Esophagus squamous epithelium (tissue), 5 donors: ENCODE results near the gene FGGY. TPM values are rescaled to one million over a fixed set of nuclear protein-coding genes. Genes with fewer than 3 reads are reported as not detected.

Source experiments
- DNase-seq: peaks from one replicate; lab custom pipeline; 2025; lab: John Stamatoyannopoulos, UW
- H3K27ac ChIP-seq, 4 donors: fragments of 200-600 bp; sonication (generic); one replicate each; pipeline ENCODE4 v1.5.1; 2016 to 2019; ENCODE audit warnings: mild to moderate bottlenecking in 1 of 4
- H3K27me3 ChIP-seq, 4 donors: fragments of 200-600 bp; sonication (generic); 1 replicate in 3 of 4; 2 replicates in 1 of 4; pipeline versions ENCODE4 v1.5.1 to v1.6.0; 2017 to 2021; ENCODE audit warnings: antibody characterized with exemption in 1 of 4
- H3K36me3 ChIP-seq, 3 donors: fragments of 200-600 bp; sonication (generic); one replicate each; pipeline ENCODE4 v1.5.1; 2016 to 2019
- H3K4me1 ChIP-seq, 3 donors: fragments of 200-600 bp; sonication (generic); one replicate each; pipeline ENCODE4 v1.5.1; 2017 to 2019
- H3K4me3 ChIP-seq, 4 donors: fragments of 200-600 bp; sonication (generic); 1 replicate in 3 of 4; 2 replicates in 1 of 4; pipeline ENCODE4 v1.5.1; 2016 to 2019; ENCODE audit warnings: mild to moderate bottlenecking in 2 of 4, moderate library complexity in 1 of 4
- H3K9me3 ChIP-seq, 3 donors: fragments of 200-600 bp; sonication (generic); one replicate each; pipeline ENCODE4 v1.5.1; 2016 to 2019
- CTCF ChIP-seq, 6 experiments: fragments of 450-650 bp in 4 of 6; fragments of 200-600 bp in 2 of 6; sonication (generic) in 2 of 6; IDR thresholded peaks; one replicate each; pipeline ENCODE4 v1.5.1; 2016 to 2019; ENCODE audit warnings: antibody characterized with exemption in 6 of 6, mild to moderate bottlenecking in 4 of 6, moderate library complexity in 4 of 6
- POLR2A ChIP-seq, 4 donors: fragments of 450-650 bp; IDR thresholded peaks; one replicate each; pipeline ENCODE4 v1.6.1; 2017; ENCODE audit warnings: antibody characterized with exemption in 4 of 4, mild to moderate bottlenecking in 4 of 4, moderate library complexity in 3 of 4
- WGBS, 2 donors: methylation state at CpG; one replicate each; pipeline ENCODE4 v1.1.5; 2018; 5-methylcytosine and 5-hydroxymethylcytosine counted together
- intact Hi-C: fragments of 100-400 bp; cut with DNase I; formaldehyde crosslinking; loops from one replicate; pipeline ENCODE4 v1.15.0; 2022
- total RNA-seq, 4 donors: library from RNA; depleted of rRNA; stranded (reverse); fragments of >200 nt; gene quantifications; one replicate each; pipeline ENCODE4 v1.1.0, GENCODE V29; 2016
- donor health status: DM: yes; HTN: yes; CAD: no.

FGGY gene
- total RNA-seq, 4 donors from 2014 or later = 6.0 to 18.1 (median 9.3) TPM

DNA sequence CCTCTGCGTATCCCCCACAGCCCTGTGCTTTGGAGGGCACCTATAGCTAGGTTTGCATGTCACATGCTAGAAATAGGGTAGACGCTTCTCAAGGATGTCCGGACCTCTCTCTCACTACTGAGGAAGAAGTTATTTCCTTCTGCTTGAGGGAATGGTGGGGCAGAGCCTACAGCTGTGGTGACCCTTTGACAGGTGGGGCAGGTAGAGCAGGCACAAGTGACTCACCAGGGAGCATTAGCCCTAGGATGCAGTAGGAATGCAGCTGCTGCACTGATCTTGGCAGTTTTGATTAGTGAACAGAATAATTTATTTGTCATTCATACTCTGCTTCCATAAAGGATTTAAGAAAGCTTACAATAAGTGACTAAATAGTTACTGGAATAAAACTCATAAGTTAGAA, 388.2 kb downstream of the FGGY start:
- no peaks in the 10 kb centered on the region for H3K27me3 ChIP-seq
- H3K27ac ChIP-seq = peak overlapping the region in 1 of 4 donors; percentile 33
- H3K4me3 ChIP-seq = no peak overlapping the region
- TF ChIP-seq POLR2A (IDR thresholded peaks at IDR 0.05) (no peak), CTCF (IDR thresholded peaks at IDR 0.05) (no peak)
- no peak for DNase-seq
- 89 to 95% methylated on average over 3 of the region's 3 CpGs for WGBS, 2 donors
- intact Hi-C loops = no loop called here
- H3K4me1 ChIP-seq = peaks cover 0 to 72% (median 3%) of the 10 kb centered on the region in 3 donors
- no peaks in the 10 kb centered on the region for H3K9me3 ChIP-seq
- no peaks in the 10 kb centered on the region for H3K36me3 ChIP-seq

DNA sequence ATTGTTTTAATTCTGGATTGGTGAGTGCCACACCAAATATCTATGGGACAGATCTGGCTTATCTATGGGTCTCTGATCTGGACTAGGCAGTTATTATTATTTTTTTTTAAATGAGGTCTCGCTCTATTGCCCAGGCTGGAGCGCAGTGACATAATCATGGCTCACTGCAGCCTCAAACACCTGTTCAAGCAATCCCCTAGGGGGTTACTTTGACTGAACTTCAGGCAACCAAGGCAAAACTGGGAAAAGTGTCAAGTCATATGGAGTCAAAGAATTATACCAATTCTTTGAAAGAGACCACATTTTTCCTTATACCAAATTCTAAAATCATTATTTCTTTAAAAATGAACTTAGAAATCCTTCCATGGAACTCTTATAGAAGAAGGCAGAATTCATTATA, 388.8 kb downstream of the FGGY start:
- Histone ChIP-seq H3K27me3 (no peaks in the 10 kb centered on the region), H3K4me3 (no peak overlapping the region), H3K36me3 (no peaks in the 10 kb centered on the region), H3K4me1 (peaks cover 0 to 72% (median 3%) of the 10 kb centered on the region in 3 donors), H3K9me3 (no peaks in the 10 kb centered on the region), H3K27ac (peak overlapping the region in 2 of 4 donors; percentile 16 to 33)
- 78 to 85% methylated on average over 2 of the region's 2 CpGs for WGBS, 2 donors
- no peak for DNase-seq
- intact Hi-C loops = no loop called here
- TF ChIP-seq POLR2A (IDR thresholded peaks at IDR 0.05) (no peak), CTCF (IDR thresholded peaks at IDR 0.05) (no peak)

DNA sequence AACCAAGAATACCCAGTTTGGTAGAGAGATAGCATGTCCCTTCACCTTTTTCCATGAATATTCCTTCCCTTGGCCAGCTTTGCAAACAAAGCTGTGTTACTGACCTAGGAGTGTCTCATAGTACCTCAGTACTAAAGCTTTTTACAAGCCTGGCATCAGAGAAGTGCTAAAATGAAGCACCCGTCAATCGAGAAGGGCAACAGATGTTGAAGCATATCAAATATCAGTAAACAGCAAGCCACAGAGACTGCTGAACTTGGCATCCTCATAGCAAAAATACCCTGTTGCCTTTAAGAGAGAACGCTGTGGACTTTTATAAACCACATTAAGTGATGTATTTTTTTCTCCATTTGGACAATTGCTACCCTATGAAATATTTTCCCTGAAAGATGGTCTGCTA, 389.3 kb downstream of the FGGY start:
- Histone ChIP-seq H3K27ac (no peak overlapping the region), H3K27me3 (no peaks in the 10 kb centered on the region), H3K4me3 (no peak overlapping the region), H3K9me3 (no peaks in the 10 kb centered on the region), H3K4me1 (peaks cover 0 to 72% (median 3%) of the 10 kb centered on the region in 3 donors), H3K36me3 (no peaks in the 10 kb centered on the region)
- DNase-seq = no peak
- no peak for TF ChIP-seq CTCF (IDR thresholded peaks at IDR 0.05)
- no peak for TF ChIP-seq POLR2A (IDR thresholded peaks at IDR 0.05)
- 68 to 78% methylated on average over 3 of the region's 3 CpGs for WGBS, 2 donors
- intact Hi-C loops = no loop called here

DNA sequence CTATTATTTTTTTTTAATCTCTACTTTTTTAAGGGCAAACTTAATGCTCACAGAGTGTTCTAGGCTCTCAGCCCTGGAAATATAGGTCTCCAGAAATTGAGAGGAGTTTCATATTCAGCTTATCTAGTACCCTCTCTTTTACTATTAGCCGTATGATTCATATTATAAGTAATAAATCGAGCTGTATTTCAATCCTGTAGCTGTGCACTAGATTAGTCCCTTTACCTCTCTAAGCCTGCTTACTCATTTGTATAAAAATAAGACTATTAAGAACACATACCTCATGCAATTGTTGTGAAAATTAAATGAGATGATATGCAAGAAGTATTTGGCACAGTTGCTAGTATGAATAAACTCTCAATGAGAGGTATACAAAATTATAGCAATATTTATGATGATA, 389.7 kb downstream of the FGGY start:
- Histone ChIP-seq H3K27ac (no peak overlapping the region), H3K36me3 (no peaks in the 10 kb centered on the region), H3K9me3 (no peaks in the 10 kb centered on the region), H3K4me1 (peaks cover 0 to 69% (median 3%) of the 10 kb centered on the region in 3 donors), H3K4me3 (no peak overlapping the region), H3K27me3 (no peaks in the 10 kb centered on the region)
- no peak for DNase-seq
- WGBS, 2 donors = 38 to 60% methylated on average over 2 of the region's 2 CpGs
- TF ChIP-seq CTCF (IDR thresholded peaks at IDR 0.05) (no peak), POLR2A (IDR thresholded peaks at IDR 0.05) (no peak)
- intact Hi-C loops = no loop called here

DNA sequence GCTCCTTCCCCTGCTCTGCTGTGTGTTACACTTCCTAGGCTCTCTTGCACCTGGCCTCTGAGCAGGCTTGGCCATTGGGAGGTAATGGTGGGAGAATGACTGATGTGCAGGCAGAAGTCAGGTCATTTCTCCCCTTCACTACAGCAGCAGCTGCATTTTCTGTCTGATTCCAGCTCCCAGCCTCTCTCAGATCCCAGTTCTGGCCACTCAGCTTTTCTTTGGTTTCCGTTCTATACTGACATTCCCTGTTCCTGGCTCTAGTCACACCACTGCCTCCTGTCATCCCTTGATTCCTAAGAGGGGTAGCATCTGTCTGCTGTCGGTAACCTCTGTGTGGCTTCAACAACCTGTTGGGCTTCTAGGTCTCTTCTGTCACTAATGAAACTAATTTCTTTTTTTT, 390.2 kb downstream of the FGGY start:
- no peak for DNase-seq
- intact Hi-C loops = no loop called here
- no peaks in the 10 kb centered on the region for H3K36me3 ChIP-seq
- H3K4me1 ChIP-seq = peaks cover 0 to 63% (median 2%) of the 10 kb centered on the region in 3 donors
- WGBS, 2 donors = 89 to 92% methylated on average over 2 of the region's 2 CpGs
- no peaks in the 10 kb centered on the region for H3K27me3 ChIP-seq
- H3K27ac ChIP-seq = no peak overlapping the region
- no peak overlapping the region for H3K4me3 ChIP-seq
- no peaks in the 10 kb centered on the region for H3K9me3 ChIP-seq
- TF ChIP-seq CTCF (IDR thresholded peaks at IDR 0.05) (no peak), POLR2A (IDR thresholded peaks at IDR 0.05) (no peak)
